Body of pancreas (tissue), 4 donors: ENCODE data around the gene PVR.

ENCODE experiments used
- CTCF ChIP-seq, 7 experiments: fragments of 450-650 bp in 4 of 7; fragments of 200-600 bp in 3 of 7; sonication (generic) in 3 of 7; IDR thresholded peaks; one replicate each; pipeline ENCODE4 v1.5.1; 2016 to 2019; ENCODE audit warnings: antibody characterized with exemption in 7 of 7
- POLR2A ChIP-seq, 3 donors: fragments of 450-650 bp; IDR thresholded peaks; one replicate each; pipeline ENCODE4 v1.6.1; 2016; ENCODE audit warnings: antibody characterized with exemption in 3 of 3, mild to moderate bottlenecking in 2 of 3

- TF ChIP-seq POLR2A (IDR thresholded peaks at IDR 0.05) (no peak), CTCF (IDR thresholded peaks at IDR 0.05) (no peak)
These were observed 31.8 kb downstream of the PVR start for GRCh38 chr19:44675521-44675920.
